Measurements from ENCODE around the gene FRMD4B.
A peak's percentile ranks its signal among the peaks of the same experiment; 100 is the strongest.

The FRMD4B gene

GRCh38 chr3:69406163-69406562 is 20.3 kb upstream of the FRMD4B start:
- no peaks in the 10 kb centered on the region for H3K9me3 ChIP-seq (ENCODE audit: control insufficient read depth in 2 of 2, low read length in 2 of 2)
- H3K36me3 ChIP-seq (ENCODE audit: control insufficient read depth in 2 of 2, insufficient read depth in 2 of 2, low read length in 2 of 2) = no peaks in the 10 kb centered on the region
- H3K27ac ChIP-seq (ENCODE audit: low read depth in 2 of 2, low read length in 2 of 2) = no peak overlapping the region
- H3K9ac ChIP-seq (ENCODE audit: low read depth in 1 of 2, low read length in 2 of 2) = no peak overlapping the region
- no peak overlapping the region for H3K4me3 ChIP-seq (ENCODE audit: low read length in 2 of 2)
- H3K4me1 ChIP-seq (ENCODE audit: control insufficient read depth in 2 of 2, insufficient read depth in 2 of 2, low read length in 2 of 2) = peaks cover 6 to 8% of the 10 kb centered on the region in 2 donors
- no peaks in the 10 kb centered on the region for H3K27me3 ChIP-seq (ENCODE audit: control insufficient read depth in 2 of 2, insufficient read depth in 2 of 2, low read length in 2 of 2)

- H3K27me3 ChIP-seq (ENCODE audit: control insufficient read depth in 2 of 2, insufficient read depth in 2 of 2, low read length in 2 of 2) = no peaks in the 10 kb centered on the region
- H3K4me1 ChIP-seq (ENCODE audit: control insufficient read depth in 2 of 2, insufficient read depth in 2 of 2, low read length in 2 of 2) = peaks cover 6 to 8% of the 10 kb centered on the region in 2 donors
- no peaks in the 10 kb centered on the region for H3K9me3 ChIP-seq (ENCODE audit: control insufficient read depth in 2 of 2, low read length in 2 of 2)
- H3K4me3 ChIP-seq (ENCODE audit: low read length in 2 of 2) = no peak overlapping the region
- no peaks in the 10 kb centered on the region for H3K36me3 ChIP-seq (ENCODE audit: control insufficient read depth in 2 of 2, insufficient read depth in 2 of 2, low read length in 2 of 2)
- no peak overlapping the region for H3K27ac ChIP-seq (ENCODE audit: low read depth in 2 of 2, low read length in 2 of 2)
- H3K9ac ChIP-seq (ENCODE audit: low read depth in 1 of 2, low read length in 2 of 2) = no peak overlapping the region
Observed at GRCh38 chr3:69405067-69405466, 19.2 kb upstream of the FRMD4B start.

DNA sequence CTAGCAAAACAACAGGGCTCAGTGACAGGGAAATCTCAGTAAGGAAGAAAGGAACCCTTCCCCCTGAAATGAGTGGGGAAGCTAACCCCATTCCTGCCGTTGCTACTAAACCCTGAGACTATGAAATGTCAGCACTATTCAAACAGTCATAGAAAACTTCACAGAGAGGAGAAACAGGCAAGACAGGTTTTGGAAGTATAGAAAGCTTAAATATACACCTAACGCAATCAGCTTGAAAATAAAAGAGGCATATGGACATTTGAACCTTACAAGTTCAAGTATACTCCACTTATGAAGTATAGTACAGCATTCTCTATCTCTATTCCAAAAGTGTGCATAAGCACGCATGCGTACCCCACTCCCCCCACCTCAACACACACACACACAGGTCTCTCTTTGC is 17.6 kb upstream of the FRMD4B start:
- H3K27ac ChIP-seq (ENCODE audit: low read depth in 2 of 2, low read length in 2 of 2) = peak overlapping the region in 1 of 2 donors; percentile 46
- peaks cover 6 to 8% of the 10 kb centered on the region in 2 donors for H3K4me1 ChIP-seq (ENCODE audit: control insufficient read depth in 2 of 2, insufficient read depth in 2 of 2, low read length in 2 of 2)
- H3K36me3 ChIP-seq (ENCODE audit: control insufficient read depth in 2 of 2, insufficient read depth in 2 of 2, low read length in 2 of 2) = no peaks in the 10 kb centered on the region
- no peak overlapping the region for H3K9ac ChIP-seq (ENCODE audit: low read depth in 1 of 2, low read length in 2 of 2)
- H3K27me3 ChIP-seq (ENCODE audit: control insufficient read depth in 2 of 2, insufficient read depth in 2 of 2, low read length in 2 of 2) = no peaks in the 10 kb centered on the region
- no peak overlapping the region for H3K4me3 ChIP-seq (ENCODE audit: low read length in 2 of 2)
- H3K9me3 ChIP-seq (ENCODE audit: control insufficient read depth in 2 of 2, low read length in 2 of 2) = no peaks in the 10 kb centered on the region

GRCh38 chr3:69400683-69401082 is 14.8 kb upstream of the FRMD4B start:
- H3K9me3 ChIP-seq (ENCODE audit: control insufficient read depth in 2 of 2, low read length in 2 of 2) = no peaks in the 10 kb centered on the region
- H3K27ac ChIP-seq (ENCODE audit: low read depth in 2 of 2, low read length in 2 of 2) = no peak overlapping the region
- H3K36me3 ChIP-seq (ENCODE audit: control insufficient read depth in 2 of 2, insufficient read depth in 2 of 2, low read length in 2 of 2) = no peaks in the 10 kb centered on the region
- H3K4me1 ChIP-seq (ENCODE audit: control insufficient read depth in 2 of 2, insufficient read depth in 2 of 2, low read length in 2 of 2) = peaks cover 6% of the 10 kb centered on the region in 2 donors
- H3K27me3 ChIP-seq (ENCODE audit: control insufficient read depth in 2 of 2, insufficient read depth in 2 of 2, low read length in 2 of 2) = no peaks in the 10 kb centered on the region
- no peak overlapping the region for H3K9ac ChIP-seq (ENCODE audit: low read depth in 1 of 2, low read length in 2 of 2)
- no peak overlapping the region for H3K4me3 ChIP-seq (ENCODE audit: low read length in 2 of 2)

DNA sequence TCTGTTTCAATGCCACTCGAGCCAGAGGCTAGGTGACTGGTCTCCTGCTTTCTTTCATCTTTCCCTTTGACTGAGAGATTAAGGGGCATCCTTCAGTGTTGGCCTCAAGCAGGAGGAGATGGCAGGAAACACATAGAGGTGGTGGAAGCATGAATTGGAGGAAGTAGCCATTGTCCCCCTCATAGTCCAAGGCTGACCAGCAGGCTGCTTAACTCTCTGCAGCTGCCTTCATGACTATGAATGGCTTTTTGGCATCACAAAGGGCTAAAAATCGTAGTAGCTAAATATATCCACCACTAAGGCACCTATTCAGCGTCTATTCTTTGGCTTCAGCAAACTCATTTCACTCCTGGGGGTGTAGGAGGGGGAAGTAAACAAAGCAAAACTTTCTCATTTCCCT is 7.0 kb upstream of the FRMD4B start:
- Histone ChIP-seq H3K36me3 (ENCODE audit: control insufficient read depth in 2 of 2, insufficient read depth in 2 of 2, low read length in 2 of 2) (no peaks in the 10 kb centered on the region), H3K4me3 (ENCODE audit: low read length in 2 of 2) (no peak overlapping the region), H3K27me3 (ENCODE audit: control insufficient read depth in 2 of 2, insufficient read depth in 2 of 2, low read length in 2 of 2) (no peaks in the 10 kb centered on the region), H3K9ac (ENCODE audit: low read depth in 1 of 2, low read length in 2 of 2) (no peak overlapping the region), H3K27ac (ENCODE audit: low read depth in 2 of 2, low read length in 2 of 2) (no peak overlapping the region), H3K4me1 (ENCODE audit: control insufficient read depth in 2 of 2, insufficient read depth in 2 of 2, low read length in 2 of 2) (peaks cover 0 to 5% of the 10 kb centered on the region in 2 donors), H3K9me3 (ENCODE audit: control insufficient read depth in 2 of 2, low read length in 2 of 2) (no peaks in the 10 kb centered on the region)

- Histone ChIP-seq H3K9me3 (ENCODE audit: control insufficient read depth in 2 of 2, low read length in 2 of 2) (no peaks in the 10 kb centered on the region), H3K4me3 (ENCODE audit: low read length in 2 of 2) (no peak overlapping the region), H3K4me1 (ENCODE audit: control insufficient read depth in 2 of 2, insufficient read depth in 2 of 2, low read length in 2 of 2) (peaks cover 0 to 5% of the 10 kb centered on the region in 2 donors), H3K27ac (ENCODE audit: low read depth in 2 of 2, low read length in 2 of 2) (no peak overlapping the region), H3K27me3 (ENCODE audit: control insufficient read depth in 2 of 2, insufficient read depth in 2 of 2, low read length in 2 of 2) (no peaks in the 10 kb centered on the region), H3K36me3 (ENCODE audit: control insufficient read depth in 2 of 2, insufficient read depth in 2 of 2, low read length in 2 of 2) (no peaks in the 10 kb centered on the region), H3K9ac (ENCODE audit: low read depth in 1 of 2, low read length in 2 of 2) (no peak overlapping the region)
Observed at GRCh38 chr3:69392415-69392814, 6.5 kb upstream of the FRMD4B start.

DNA sequence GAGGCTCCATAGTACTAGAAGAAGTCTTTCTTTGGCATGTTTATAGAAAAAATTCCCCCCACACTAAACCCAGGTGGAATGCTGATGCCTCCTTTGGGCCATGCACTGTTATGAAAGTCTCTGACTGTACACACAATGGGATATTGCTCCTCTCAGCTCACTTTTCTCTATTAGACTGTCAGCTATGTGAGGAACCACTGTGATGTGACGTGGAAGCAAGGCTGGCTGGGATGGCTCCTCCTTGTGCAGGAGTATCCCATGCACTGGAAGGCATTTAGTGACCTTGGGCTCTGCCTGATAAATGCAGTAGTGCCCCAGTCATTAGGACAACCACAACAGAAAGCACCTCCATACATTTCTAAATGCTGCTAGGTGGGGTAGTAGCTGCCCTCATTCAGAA is 5.7 kb upstream of the FRMD4B start:
- Histone ChIP-seq H3K36me3 (ENCODE audit: control insufficient read depth in 2 of 2, insufficient read depth in 2 of 2, low read length in 2 of 2) (no peaks in the 10 kb centered on the region), H3K9ac (ENCODE audit: low read depth in 1 of 2, low read length in 2 of 2) (no peak overlapping the region), H3K4me3 (ENCODE audit: low read length in 2 of 2) (no peak overlapping the region), H3K27me3 (ENCODE audit: control insufficient read depth in 2 of 2, insufficient read depth in 2 of 2, low read length in 2 of 2) (peaks cover 0 to 2% of the 10 kb centered on the region in 2 donors), H3K9me3 (ENCODE audit: control insufficient read depth in 2 of 2, low read length in 2 of 2) (no peaks in the 10 kb centered on the region), H3K4me1 (ENCODE audit: control insufficient read depth in 2 of 2, insufficient read depth in 2 of 2, low read length in 2 of 2) (peaks cover 1 to 5% of the 10 kb centered on the region in 2 donors), H3K27ac (ENCODE audit: low read depth in 2 of 2, low read length in 2 of 2) (no peak overlapping the region)

GRCh38 chr3:69390771-69391170 is 4.9 kb upstream of the FRMD4B start:
- H3K4me1 ChIP-seq (ENCODE audit: control insufficient read depth in 2 of 2, insufficient read depth in 2 of 2, low read length in 2 of 2) = peaks cover 2 to 8% of the 10 kb centered on the region in 2 donors
- H3K27me3 ChIP-seq (ENCODE audit: control insufficient read depth in 2 of 2, insufficient read depth in 2 of 2, low read length in 2 of 2) = peaks cover 0 to 3% of the 10 kb centered on the region in 2 donors
- no peaks in the 10 kb centered on the region for H3K9me3 ChIP-seq (ENCODE audit: control insufficient read depth in 2 of 2, low read length in 2 of 2)
- no peak overlapping the region for H3K4me3 ChIP-seq (ENCODE audit: low read length in 2 of 2)
- no peaks in the 10 kb centered on the region for H3K36me3 ChIP-seq (ENCODE audit: control insufficient read depth in 2 of 2, insufficient read depth in 2 of 2, low read length in 2 of 2)
- no peak overlapping the region for H3K9ac ChIP-seq (ENCODE audit: low read depth in 1 of 2, low read length in 2 of 2)
- no peak overlapping the region for H3K27ac ChIP-seq (ENCODE audit: low read depth in 2 of 2, low read length in 2 of 2)

DNA sequence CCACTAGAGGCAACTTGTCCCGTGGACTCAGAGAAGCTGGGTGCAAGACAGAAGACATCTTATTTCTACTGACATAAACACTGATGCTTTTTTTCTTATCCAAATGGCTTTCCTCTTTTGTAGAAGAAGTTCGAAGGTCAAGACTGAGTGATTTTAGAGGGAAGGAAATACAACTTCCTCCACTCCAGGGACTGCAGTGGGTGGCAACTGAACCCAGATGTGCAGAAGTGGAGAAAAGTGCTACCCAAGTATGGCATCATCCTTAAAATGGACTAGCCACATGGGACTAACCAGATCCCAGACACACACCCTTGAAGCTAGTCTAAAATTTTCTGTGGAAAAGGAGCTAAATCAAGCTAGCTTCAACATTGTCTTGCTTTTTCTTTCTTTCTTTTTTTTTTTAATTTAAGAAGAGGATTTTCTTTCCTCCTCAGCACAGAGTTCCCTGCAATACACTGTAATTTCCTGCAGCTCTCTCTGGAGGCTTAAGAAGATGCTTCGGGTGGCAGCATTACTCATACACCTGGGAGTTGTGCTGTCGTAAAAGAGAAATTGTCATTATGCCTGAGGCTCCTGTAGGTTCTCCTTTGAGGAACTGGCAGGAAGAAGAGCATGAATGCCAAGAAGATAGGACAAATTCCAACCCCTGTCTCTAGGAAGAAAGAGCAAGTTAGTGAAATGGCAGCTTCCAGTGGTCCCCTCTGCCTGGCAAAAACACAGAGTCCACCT is 3.8 kb upstream of the FRMD4B start:
- H3K9me3 ChIP-seq (ENCODE audit: control insufficient read depth in 2 of 2, low read length in 2 of 2) = no peaks in the 10 kb centered on the region
- H3K4me3 ChIP-seq (ENCODE audit: low read length in 2 of 2) = no peak overlapping the region
- H3K4me1 ChIP-seq (ENCODE audit: control insufficient read depth in 2 of 2, insufficient read depth in 2 of 2, low read length in 2 of 2) = peaks cover 5 to 15% of the 10 kb centered on the region in 2 donors
- H3K27me3 ChIP-seq (ENCODE audit: control insufficient read depth in 2 of 2, insufficient read depth in 2 of 2, low read length in 2 of 2) = peaks cover 0 to 10% of the 10 kb centered on the region in 2 donors
- peak overlapping the region in 1 of 2 donors; percentile 30 for H3K27ac ChIP-seq (ENCODE audit: low read depth in 2 of 2, low read length in 2 of 2)
- H3K36me3 ChIP-seq (ENCODE audit: control insufficient read depth in 2 of 2, insufficient read depth in 2 of 2, low read length in 2 of 2) = no peaks in the 10 kb centered on the region
- no peak overlapping the region for H3K9ac ChIP-seq (ENCODE audit: low read depth in 1 of 2, low read length in 2 of 2)

GRCh38 chr3:69388241-69388640 is 2.4 kb upstream of the FRMD4B start:
- Histone ChIP-seq H3K4me1 (ENCODE audit: control insufficient read depth in 2 of 2, insufficient read depth in 2 of 2, low read length in 2 of 2) (peaks cover 5 to 15% of the 10 kb centered on the region in 2 donors), H3K36me3 (ENCODE audit: control insufficient read depth in 2 of 2, insufficient read depth in 2 of 2, low read length in 2 of 2) (no peaks in the 10 kb centered on the region), H3K9ac (ENCODE audit: low read depth in 1 of 2, low read length in 2 of 2) (no peak overlapping the region), H3K4me3 (ENCODE audit: low read length in 2 of 2) (no peak overlapping the region), H3K27me3 (ENCODE audit: control insufficient read depth in 2 of 2, insufficient read depth in 2 of 2, low read length in 2 of 2) (peaks cover 0 to 13% of the 10 kb centered on the region in 2 donors), H3K27ac (ENCODE audit: low read depth in 2 of 2, low read length in 2 of 2) (no peak overlapping the region), H3K9me3 (ENCODE audit: control insufficient read depth in 2 of 2, low read length in 2 of 2) (no peaks in the 10 kb centered on the region)

Data from mucosa of rectum (tissue), 2 donors.